IPS-20b (cell line): ENCODE results near the gene AVPR2.

Source experiments
- H3K27ac ChIP-seq: one replicate; pipeline ENCODE4 v1.5.1; 2013; ENCODE audit warnings: low read length
- H3K27me3 ChIP-seq: 2 replicates; pipeline ENCODE4 v1.6.1; 2013; ENCODE audit warnings: mild to moderate bottlenecking, low read length, inconsistent platforms; ENCODE audit not compliant: insufficient read depth
- H3K36me3 ChIP-seq: 2 replicates; pipeline ENCODE4 v1.6.1; 2013; ENCODE audit warnings: low read depth, mild to moderate bottlenecking, inconsistent platforms, low read length, moderate library complexity; ENCODE audit not compliant: insufficient read depth
- H3K4me1 ChIP-seq: 2 replicates; pipeline ENCODE4 v1.6.1; 2013; ENCODE audit warnings: mild to moderate bottlenecking, control low read depth, inconsistent platforms, low read length, moderate library complexity; ENCODE audit not compliant: insufficient read depth
- H3K4me3 ChIP-seq: 2 replicates; pipeline ENCODE4 v1.5.1; 2013; ENCODE audit warnings: mild to moderate bottlenecking, low read length, inconsistent platforms
- H3K9ac ChIP-seq: 2 replicates; pipeline ENCODE4 v1.6.1; 2013; ENCODE audit warnings: low read depth, mild to moderate bottlenecking, inconsistent platforms, low read length, moderate library complexity
- H3K9me3 ChIP-seq: 2 replicates; pipeline ENCODE4 v1.6.1; 2013; ENCODE audit warnings: mild to moderate bottlenecking, low read depth, low read length, inconsistent platforms; ENCODE audit not compliant: insufficient read depth

The AVPR2 gene

GRCh38 chrX:153922932-153923857 is 18.7 kb downstream of the AVPR2 start:
- H3K27me3 ChIP-seq: no peaks in the 10 kb centered on the region; the same call in 1 of the 2 replicates
- 0 out of 2 replicates have a peak, but pooled peaks cover 5% of the 10 kb centered on the region for H3K36me3 ChIP-seq
- H3K9me3 ChIP-seq: no peaks in the 10 kb centered on the region
- no peak overlapping the region for H3K9ac ChIP-seq
- no peak overlapping the region for H3K4me3 ChIP-seq
- H3K27ac ChIP-seq: no peak overlapping the region
- H3K4me1 ChIP-seq: peaks cover 2% of the 10 kb centered on the region; the same call in 1 of the 2 replicates

GRCh38 chrX:153924149-153924861 is 19.8 kb downstream of the AVPR2 start:
- no peak overlapping the region for H3K27ac ChIP-seq
- H3K36me3 ChIP-seq: peaks cover 3% of the 10 kb centered on the region; the same call in 1 of the 2 replicates
- H3K9ac ChIP-seq: no peak overlapping the region
- peaks cover 2% of the 10 kb centered on the region; the same call in 1 of the 2 replicates for H3K4me1 ChIP-seq
- no peaks in the 10 kb centered on the region for H3K9me3 ChIP-seq
- no peaks in the 10 kb centered on the region; the same call in 1 of the 2 replicates for H3K27me3 ChIP-seq
- H3K4me3 ChIP-seq: no peak overlapping the region

- peak overlapping the region; percentile 73 for H3K4me3 ChIP-seq
Measured at GRCh38 chrX:153925387-153925738, 20.9 kb downstream of the AVPR2 start.

GRCh38 chrX:153925739-153926551 is 21.5 kb downstream of the AVPR2 start, which contains the start of gene ARHGAP4:
TSS of gene ARHGAP4 (minus strand) at chrX:153926264. CDS start at chrX:153926202, 62 bp downstream.
- peak within 1 kb of the TSS; percentile 89 for H3K27ac ChIP-seq
- H3K4me3 ChIP-seq: peak within 1 kb of the TSS; percentile 80
- no peaks in the 10 kb centered on the region; the same call in 1 of the 2 replicates for H3K27me3 ChIP-seq
- peaks cover 2% of the 10 kb centered on the region; the same call in 1 of the 2 replicates for H3K4me1 ChIP-seq
- no peaks in the 10 kb centered on the region for H3K9me3 ChIP-seq
- peak within 1 kb of the TSS; percentile 88; the same call in 1 of the 2 replicates for H3K9ac ChIP-seq
- H3K36me3 ChIP-seq: peaks cover 4% of the 10 kb centered on the region; the same call in 1 of the 2 replicates

More at GRCh38 chrX:153925387-153925738, 20.9 kb downstream of the AVPR2 start:
- H3K9me3 ChIP-seq: no peaks in the 10 kb centered on the region
- H3K27me3 ChIP-seq: no peaks in the 10 kb centered on the region; the same call in 1 of the 2 replicates
- H3K36me3 ChIP-seq: peaks cover 4% of the 10 kb centered on the region; the same call in 1 of the 2 replicates
- peaks cover 2% of the 10 kb centered on the region; the same call in 1 of the 2 replicates for H3K4me1 ChIP-seq
- H3K9ac ChIP-seq: peak overlapping the region; percentile 75; the same call in 1 of the 2 replicates
- H3K27ac ChIP-seq: no peak overlapping the region

- Histone ChIP-seq H3K9me3 (no peaks in the 10 kb centered on the region), H3K27me3 (no peaks in the 10 kb centered on the region; the same call in 1 of the 2 replicates), H3K4me1 (peaks cover 2% of the 10 kb centered on the region; the same call in 1 of the 2 replicates), H3K9ac (peak overlapping the region; percentile 58; the same call in 1 of the 2 replicates), H3K36me3 (peaks cover 4% of the 10 kb centered on the region; the same call in 1 of the 2 replicates), H3K27ac (no peak overlapping the region), H3K4me3 (peak overlapping the region; percentile 80)
Measured at GRCh38 chrX:153926552-153926857, 22.0 kb downstream of the AVPR2 start.

GRCh38 chrX:153926858-153927671 is 22.6 kb downstream of the AVPR2 start:
- no peaks in the 10 kb centered on the region; the same call in 1 of the 2 replicates for H3K27me3 ChIP-seq
- peaks cover 2% of the 10 kb centered on the region; the same call in 1 of the 2 replicates for H3K4me1 ChIP-seq
- peak overlapping the region; percentile 80 for H3K4me3 ChIP-seq
- H3K9ac ChIP-seq: peak overlapping the region; percentile 88
- H3K9me3 ChIP-seq: no peaks in the 10 kb centered on the region
- peaks cover 4% of the 10 kb centered on the region for H3K36me3 ChIP-seq
- peak overlapping the region; percentile 89 for H3K27ac ChIP-seq

- H3K27me3 ChIP-seq: no peaks in the 10 kb centered on the region; the same call in 1 of the 2 replicates
- peak overlapping the region; percentile 80 for H3K4me3 ChIP-seq
- no peaks in the 10 kb centered on the region for H3K9me3 ChIP-seq
- peak overlapping the region; percentile 88 for H3K9ac ChIP-seq
- H3K4me1 ChIP-seq: peaks cover 2% of the 10 kb centered on the region; the same call in 1 of the 2 replicates
- peak overlapping the region; percentile 89 for H3K27ac ChIP-seq
- H3K36me3 ChIP-seq: peaks cover 4% of the 10 kb centered on the region
Measured at GRCh38 chrX:153927672-153927921, 23.1 kb downstream of the AVPR2 start.

- no peaks in the 10 kb centered on the region; the same call in 1 of the 2 replicates for H3K27me3 ChIP-seq
- peak overlapping the region; percentile 80 for H3K4me3 ChIP-seq
- H3K9me3 ChIP-seq: no peaks in the 10 kb centered on the region
Measured at GRCh38 chrX:153927922-153928760, 23.7 kb downstream of the AVPR2 start.

GRCh38 chrX:153928846-153929245 is 24.4 kb downstream of the AVPR2 start:
- Histone ChIP-seq H3K4me1 (peaks cover 2% of the 10 kb centered on the region; the same call in 1 of the 2 replicates), H3K4me3 (0 out of 2 replicates have a peak overlapping the region, but pooled peaks have one; percentile 43), H3K27me3 (no peaks in the 10 kb centered on the region; the same call in 1 of the 2 replicates), H3K9ac (no peak overlapping the region), H3K36me3 (peaks cover 11% of the 10 kb centered on the region), H3K9me3 (no peaks in the 10 kb centered on the region), H3K27ac (no peak overlapping the region)

More at GRCh38 chrX:153927922-153928760, 23.7 kb downstream of the AVPR2 start:
- peak overlapping the region; percentile 88; the same call in 1 of the 2 replicates for H3K9ac ChIP-seq
- peaks cover 10% of the 10 kb centered on the region for H3K36me3 ChIP-seq
- peaks cover 2% of the 10 kb centered on the region; the same call in 1 of the 2 replicates for H3K4me1 ChIP-seq
- peak overlapping the region; percentile 89 for H3K27ac ChIP-seq
